Naive thymus-derived CD4-positive, alpha-beta T cell (primary cell): ENCODE results near the gene MED13L. TPM values are rescaled to one million over a fixed set of nuclear protein-coding genes. Genes with fewer than 3 reads are reported as not detected.

Source experiments
- ATAC-seq: fragments of 150-1000 bp; cut with Tn5 transposase; 2 replicates; pipeline ENCODE4 v1.10.0; 2021; ENCODE audit warnings: mild to moderate bottlenecking, moderate library complexity
- CTCF ChIA-PET: fragments of 350-600 bp; sonication (Branson Sonifier 250); formaldehyde crosslinking; loops from one replicate; lab custom pipeline; 2021; ENCODE audit warnings: antibody characterized with exemption; lab: Charles Lee
- POLR2A ChIA-PET: fragments of 350-600 bp; sonication (Branson Sonifier 250); formaldehyde crosslinking; loops from one replicate; lab custom pipeline; 2021; ENCODE audit warnings: antibody characterized with exemption, inconsistent platforms; lab: Charles Lee
- DNase-seq, 9 donors: peaks; one replicate each; pipeline versions ENCODE4 v3.0.0 to v3.0.0-alpha.2; 2020 to 2022; ENCODE audit warnings: mixed read lengths in 1 of 9
- H3K27ac ChIP-seq: one replicate; pipeline ENCODE4 v1.7.0; 2013; ENCODE audit warnings: mild to moderate bottlenecking, low read depth, low read length, moderate library complexity
- H3K27me3 ChIP-seq, 2 donors: one replicate each; pipeline ENCODE4 v1.7.0; 2013; ENCODE audit warnings: low read length in 2 of 2, mild to moderate bottlenecking in 2 of 2, moderate library complexity in 2 of 2; ENCODE audit not compliant: control insufficient read depth in 2 of 2, insufficient read depth in 2 of 2
- H3K36me3 ChIP-seq, 3 experiments: 1 replicate in 2 of 3; 2 replicates in 1 of 3; pipeline ENCODE4 v1.7.0; 2013; ENCODE audit warnings: low read length in 3 of 3, mild to moderate bottlenecking in 3 of 3, moderate library complexity in 1 of 3; ENCODE audit not compliant: insufficient read depth in 3 of 3, control insufficient read depth in 2 of 3
- H3K4me1 ChIP-seq, 2 donors: one replicate each; pipeline ENCODE4 v1.7.0; 2013; ENCODE audit warnings: low read length in 2 of 2, mild to moderate bottlenecking in 2 of 2, moderate library complexity in 1 of 2; ENCODE audit not compliant: control insufficient read depth in 2 of 2, insufficient read depth in 2 of 2
- H3K4me3 ChIP-seq: 2 replicates; pipeline ENCODE4 v1.7.0; 2013; ENCODE audit warnings: mild to moderate bottlenecking, low read length
- H3K9me3 ChIP-seq, 3 experiments: 1 replicate in 2 of 3; 2 replicates in 1 of 3; pipeline ENCODE4 v1.7.0; 2013; ENCODE audit warnings: low read length in 3 of 3; ENCODE audit not compliant: control insufficient read depth in 2 of 3
- H3K27ac Mint-ChIP-seq, 9 donors: one replicate each; pipeline ENCODE4 v1.8.0; 2020 to 2022; ENCODE audit warnings: mixed read lengths in 9 of 9, mild to moderate bottlenecking in 8 of 9, moderate library complexity in 5 of 9, inconsistent platforms in 2 of 9
- H3K27me3 Mint-ChIP-seq, 5 donors: one replicate each; pipeline ENCODE4 v1.8.0; 2021 to 2022; ENCODE audit warnings: mixed read lengths in 5 of 5, mild to moderate bottlenecking in 1 of 5
- H3K36me3 Mint-ChIP-seq, 5 donors: one replicate each; pipeline ENCODE4 v1.8.0; 2020 to 2022; ENCODE audit warnings: mixed read lengths in 5 of 5, mild to moderate bottlenecking in 3 of 5, inconsistent platforms in 1 of 5
- H3K4me1 Mint-ChIP-seq, 7 donors: one replicate each; pipeline ENCODE4 v1.8.0; 2020 to 2022; ENCODE audit warnings: mixed read lengths in 7 of 7, mild to moderate bottlenecking in 3 of 7, inconsistent platforms in 1 of 7
- H3K4me3 Mint-ChIP-seq, 10 donors: one replicate each; pipeline ENCODE4 v1.8.0; 2020 to 2022; ENCODE audit warnings: mild to moderate bottlenecking in 10 of 10, mixed read lengths in 10 of 10, moderate library complexity in 6 of 10, inconsistent platforms in 2 of 10
- H3K9me3 Mint-ChIP-seq, 11 donors: one replicate each; pipeline ENCODE4 v1.8.0; 2020 to 2022; ENCODE audit warnings: mixed read lengths in 11 of 11, mild to moderate bottlenecking in 4 of 11, inconsistent platforms in 1 of 11, moderate library complexity in 1 of 11
- intact Hi-C, 2 donors: fragments of 100-400 bp; cut with micrococcal nuclease; formaldehyde crosslinking; loops; one replicate each; pipeline ENCODE4 v1.15.1; 2023
- polyA plus RNA-seq, 2 donors: library from polyadenylated mRNA; unstranded; fragments of 300-500 nt; fragmentation: Illumina TruSeq; gene quantifications; one replicate each; pipeline ENCODE4 v1.2.3, GENCODE V29; 2021
- total RNA-seq, 6 experiments: library from RNA in 5 of 6; stranded (reverse) in 5 of 6; gene quantifications; 1 replicate in 5 of 6; 2 replicates in 1 of 6; pipeline ENCODE4 v1.2.3 and lab custom pipeline; 2021 to 2026

Gene MED13L
- total and polyA plus RNA-seq, 7 experiments from 2014 or later: 8.3 to 283 (median 155) TPM

DNA sequence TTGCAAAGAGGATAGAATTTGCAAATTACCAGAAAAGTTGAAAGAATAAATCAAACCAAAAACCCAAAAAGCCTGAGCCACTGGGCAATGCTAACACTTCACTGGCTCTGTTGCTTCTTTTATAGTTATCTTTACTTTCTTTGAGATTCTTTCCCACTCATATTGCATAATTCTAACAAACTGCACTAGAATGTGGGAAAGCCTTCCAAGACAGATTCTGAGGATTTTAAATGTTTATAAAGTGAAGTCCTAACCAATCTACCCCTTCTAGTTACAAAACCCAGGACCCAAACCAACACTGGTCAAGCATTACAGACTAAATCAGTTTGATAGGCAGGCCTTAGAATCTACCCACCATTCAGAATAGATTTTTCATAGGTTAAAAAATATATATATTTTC, 150.9 kb downstream of the MED13L start:
- ChIA-PET CTCF (no interaction called here), POLR2A (no interaction called here)
- no peaks in the 10 kb centered on the region for H3K36me3 ChIP-seq
- peaks cover 0 to 38% of the 10 kb centered on the region in 2 donors for H3K4me1 ChIP-seq
- Mint-ChIP-seq H3K27ac (peak overlapping the region in 1 of 9 donors; percentile 43), H3K36me3 (peaks cover 0 to 10% (median 0%) of the 10 kb centered on the region in 5 donors), H3K4me3 (no peak overlapping the region), H3K9me3 (no peaks in the 10 kb centered on the region), H3K4me1 (peaks cover 40 to 96% (median 86%) of the 10 kb centered on the region in 7 donors), H3K27me3 (no peaks in the 10 kb centered on the region)
- no peak overlapping the region for H3K27ac ChIP-seq
- intact Hi-C loops: no loop called here
- no peaks in the 10 kb centered on the region for H3K9me3 ChIP-seq
- DNase-seq (no peak), ATAC-seq (no peak)
- H3K4me3 ChIP-seq: no peak overlapping the region
- no peaks in the 10 kb centered on the region for H3K27me3 ChIP-seq

DNA sequence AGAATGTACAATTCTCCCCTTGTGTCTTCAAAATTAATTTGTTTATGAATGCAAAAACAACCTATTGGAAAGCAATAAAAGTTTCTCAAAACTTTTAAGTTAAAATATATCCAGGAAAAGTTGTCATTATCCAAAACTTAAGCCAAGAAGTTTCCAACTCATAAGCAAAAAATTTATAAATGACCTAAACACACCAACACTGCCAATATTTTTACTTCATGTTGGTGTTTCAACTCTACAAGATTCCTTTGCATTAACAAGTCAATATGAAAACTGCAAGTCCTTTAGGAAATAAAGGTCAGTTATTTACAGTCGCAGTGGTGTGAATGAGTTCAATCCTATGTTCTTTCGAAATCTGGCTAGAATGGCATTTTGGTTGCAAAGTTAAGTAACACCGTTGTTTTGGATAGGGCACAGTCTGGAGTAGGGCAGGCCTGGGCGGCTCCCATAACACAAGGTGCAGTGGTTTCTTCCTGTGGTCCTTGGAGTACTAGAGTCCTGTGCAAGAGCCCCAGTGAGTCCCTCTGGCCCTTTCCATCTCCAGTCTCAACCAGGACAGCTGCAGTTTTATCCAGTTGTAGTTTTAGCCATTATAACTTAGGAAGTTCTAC, 151.4 kb downstream of the MED13L start:
- ChIA-PET POLR2A (no interaction called here), CTCF (no interaction called here)
- no peak overlapping the region for H3K27ac ChIP-seq
- intact Hi-C loops: loop anchor here in 1 of 2 donors (2.0 kb wide), 1 partner anchor 15 kb away; no protein-coding TSS in a partner anchor
- no peaks in the 10 kb centered on the region for H3K9me3 ChIP-seq
- Mint-ChIP-seq H3K4me1 (peaks cover 41 to 96% (median 86%) of the 10 kb centered on the region in 7 donors), H3K9me3 (no peaks in the 10 kb centered on the region), H3K36me3 (peaks cover 0 to 10% (median 0%) of the 10 kb centered on the region in 5 donors), H3K27ac (peak overlapping the region in 3 of 9 donors; percentile 28 to 43 (median 36)), H3K27me3 (no peaks in the 10 kb centered on the region), H3K4me3 (peak overlapping the region in 1 of 10 donors; percentile 40)
- peaks cover 0 to 38% of the 10 kb centered on the region in 2 donors for H3K4me1 ChIP-seq
- ATAC-seq: no peak
- no peak for DNase-seq
- H3K36me3 ChIP-seq: no peaks in the 10 kb centered on the region
- no peaks in the 10 kb centered on the region for H3K27me3 ChIP-seq
- H3K4me3 ChIP-seq: no peak overlapping the region

- Mint-ChIP-seq H3K9me3 (no peaks in the 10 kb centered on the region), H3K27ac (peak overlapping the region in 1 of 9 donors; percentile 36), H3K36me3 (peaks cover 0 to 10% (median 0%) of the 10 kb centered on the region in 5 donors), H3K27me3 (no peaks in the 10 kb centered on the region), H3K4me1 (peaks cover 38 to 96% (median 86%) of the 10 kb centered on the region in 7 donors), H3K4me3 (peak overlapping the region in 1 of 10 donors; percentile 40)
- intact Hi-C loops: loop anchor here in 1 of 2 donors (2.0 kb wide), 1 partner anchor 14 kb away; no protein-coding TSS in a partner anchor
- no peaks in the 10 kb centered on the region for H3K27me3 ChIP-seq
- CTCF ChIA-PET: no interaction called here
- DNase-seq (no peak), ATAC-seq (no peak)
- POLR2A ChIA-PET: no interaction called here
- no peak overlapping the region for H3K27ac ChIP-seq
- no peaks in the 10 kb centered on the region for H3K36me3 ChIP-seq
- no peak overlapping the region for H3K4me3 ChIP-seq
- H3K4me1 ChIP-seq: peaks cover 0 to 35% of the 10 kb centered on the region in 2 donors
- no peaks in the 10 kb centered on the region for H3K9me3 ChIP-seq
Measured at GRCh38 chr12:116125084-116125483, 152.4 kb downstream of the MED13L start.

- H3K9me3 ChIP-seq: no peaks in the 10 kb centered on the region
- Mint-ChIP-seq H3K27me3 (no peaks in the 10 kb centered on the region), H3K4me3 (peak overlapping the region in 8 of 10 donors; percentile 1 to 70 (median 20)), H3K36me3 (peaks cover 0 to 10% (median 0%) of the 10 kb centered on the region in 5 donors), H3K27ac (peak overlapping the region in 4 of 9 donors; percentile 13 to 60 (median 34)), H3K4me1 (peaks cover 38 to 97% (median 82%) of the 10 kb centered on the region in 7 donors), H3K9me3 (no peaks in the 10 kb centered on the region)
- no peak overlapping the region for H3K4me3 ChIP-seq
- no peak overlapping the region for H3K27ac ChIP-seq
- no peaks in the 10 kb centered on the region for H3K36me3 ChIP-seq
- H3K27me3 ChIP-seq: no peaks in the 10 kb centered on the region
- ChIA-PET CTCF (no interaction called here), POLR2A (no interaction called here)
- intact Hi-C loops: loop anchor here in 1 of 2 donors (2.0 kb wide), 2 partner anchors 13 kb away; no protein-coding TSS in a partner anchor
- DNase-seq: peak in 2 of 9 donors; percentile 11 to 20
- peaks cover 0 to 34% of the 10 kb centered on the region in 2 donors for H3K4me1 ChIP-seq
- peak; percentile 77 for ATAC-seq
Measured at GRCh38 chr12:116123451-116124258, 153.8 kb downstream of the MED13L start.

GRCh38 chr12:116122628-116123027, 154.9 kb downstream of the MED13L start:
- Mint-ChIP-seq H3K4me1 (peaks cover 35 to 93% (median 72%) of the 10 kb centered on the region in 7 donors), H3K27me3 (no peaks in the 10 kb centered on the region), H3K4me3 (peak overlapping the region in 8 of 10 donors; percentile 7 to 70 (median 46)), H3K9me3 (no peaks in the 10 kb centered on the region), H3K27ac (peak overlapping the region in 2 of 9 donors; percentile 0 to 73), H3K36me3 (peaks cover 0 to 8% (median 0%) of the 10 kb centered on the region in 5 donors)
- H3K36me3 ChIP-seq: no peaks in the 10 kb centered on the region
- H3K9me3 ChIP-seq: no peaks in the 10 kb centered on the region
- no peak for DNase-seq
- H3K27ac ChIP-seq: no peak overlapping the region
- POLR2A ChIA-PET: interaction anchor here (0.6 kb wide), 1 partner anchor 77 kb away, joined by 6 read pairs; no protein-coding TSS in a partner anchor
- intact Hi-C loops: loop anchor here in 1 of 2 donors (2.0 kb wide), 1 partner anchor 14 kb away; no protein-coding TSS in a partner anchor
- H3K27me3 ChIP-seq: no peaks in the 10 kb centered on the region
- no peak for ATAC-seq
- peaks cover 0 to 30% of the 10 kb centered on the region in 2 donors for H3K4me1 ChIP-seq
- CTCF ChIA-PET: no interaction called here
- H3K4me3 ChIP-seq: no peak overlapping the region

DNA sequence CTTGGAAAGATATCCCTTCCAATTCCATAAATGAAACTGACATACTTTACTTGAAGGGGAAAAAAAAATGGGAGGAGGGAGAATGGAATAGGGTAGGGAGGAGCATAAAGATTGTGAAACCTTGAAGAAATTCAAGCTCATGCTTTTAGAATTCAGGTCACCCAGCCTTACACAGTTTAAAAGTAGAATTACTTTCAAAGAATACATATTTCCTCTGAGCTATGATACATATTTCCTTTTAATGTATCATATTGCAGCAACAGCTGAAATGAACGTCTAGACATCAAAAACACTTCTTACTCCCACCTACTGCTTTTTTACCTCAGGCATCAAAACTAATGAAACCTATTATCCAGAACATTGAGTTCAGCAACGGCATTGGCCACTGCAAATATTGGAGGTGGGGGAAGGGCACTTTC, 156.0 kb downstream of the MED13L start:
- DNase-seq: peak in 1 of 9 donors; percentile 18

More for the DNA sequence above, 156.0 kb downstream of the MED13L start:
- no peak for ATAC-seq
- Histone ChIP-seq H3K4me3 (no peak overlapping the region), H3K36me3 (no peaks in the 10 kb centered on the region), H3K9me3 (no peaks in the 10 kb centered on the region), H3K4me1 (peaks cover 0 to 28% of the 10 kb centered on the region in 2 donors), H3K27me3 (no peaks in the 10 kb centered on the region), H3K27ac (no peak overlapping the region)
- POLR2A ChIA-PET: interaction anchor here (0.9 kb wide), 1 partner anchor 438 kb away, joined by 3 read pairs; the partner anchor contains the start of gene MAP1LC3B2
- CTCF ChIA-PET: no interaction called here
- H3K9me3 Mint-ChIP-seq: no peaks in the 10 kb centered on the region
- intact Hi-C loops: no loop called here
- peaks cover 0 to 7% (median 0%) of the 10 kb centered on the region in 5 donors for H3K36me3 Mint-ChIP-seq
- H3K27me3 Mint-ChIP-seq: no peaks in the 10 kb centered on the region
- H3K4me3 Mint-ChIP-seq: peak overlapping the region; percentile 49 to 77 (median 66)
- H3K4me1 Mint-ChIP-seq: peaks cover 37 to 93% (median 70%) of the 10 kb centered on the region in 7 donors
- peak overlapping the region in 6 of 9 donors; percentile 4 to 75 (median 58) for H3K27ac Mint-ChIP-seq
